Measurements from ENCODE around the gene RINL.
A peak's percentile ranks its signal among the peaks of the same experiment; 100 is the strongest.
"Not testable (repeated sequence)": the region's sequence is repeated elsewhere in the genome, so short reads cannot be mapped to it uniquely, and the experiment has no call there.

RINL gene

DNA sequence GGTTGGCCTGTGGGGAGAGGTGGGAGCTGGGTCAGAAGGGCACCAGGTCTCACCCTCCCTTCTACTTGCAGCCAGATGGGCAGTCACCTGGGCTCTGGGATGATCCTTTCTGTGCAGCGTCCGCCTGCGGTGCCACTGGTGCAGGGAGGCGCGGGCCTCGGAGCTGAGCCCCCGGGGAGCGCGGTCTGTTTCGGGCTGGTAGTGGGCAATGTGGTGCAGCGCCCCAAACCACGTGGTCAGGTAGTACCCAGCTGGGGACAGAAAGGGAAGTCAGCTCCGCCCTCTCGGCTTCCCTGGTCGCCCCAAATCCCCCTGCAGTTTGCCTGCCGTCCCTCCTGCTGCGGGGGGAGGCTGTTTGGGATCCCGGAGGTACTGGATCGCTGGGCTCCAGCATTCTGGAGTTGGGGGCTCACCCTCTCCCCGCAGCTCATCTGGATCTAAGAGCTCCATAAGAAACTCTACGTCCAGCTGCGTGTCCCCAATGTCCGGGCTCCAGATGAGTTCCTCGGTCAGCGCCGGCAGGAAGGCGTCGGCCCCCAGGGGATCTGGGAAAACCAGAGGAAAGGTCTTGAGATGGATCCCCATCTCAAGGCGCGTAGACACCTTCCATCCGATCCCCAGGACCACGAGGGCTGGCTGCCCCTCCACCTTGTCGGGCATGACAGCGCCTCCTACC is 8.8 kb downstream of the RINL start:
- Mint-ChIP-seq H3K4me3 (peak overlapping the region; percentile 92), H3K36me3 (peaks cover 5% of the 10 kb centered on the region), H3K9me3 (no peaks in the 10 kb centered on the region), H3K27me3 (no peaks in the 10 kb centered on the region), H3K4me1 (peaks cover 49% of the 10 kb centered on the region), H3K27ac (peak overlapping the region; percentile 93)

DNA sequence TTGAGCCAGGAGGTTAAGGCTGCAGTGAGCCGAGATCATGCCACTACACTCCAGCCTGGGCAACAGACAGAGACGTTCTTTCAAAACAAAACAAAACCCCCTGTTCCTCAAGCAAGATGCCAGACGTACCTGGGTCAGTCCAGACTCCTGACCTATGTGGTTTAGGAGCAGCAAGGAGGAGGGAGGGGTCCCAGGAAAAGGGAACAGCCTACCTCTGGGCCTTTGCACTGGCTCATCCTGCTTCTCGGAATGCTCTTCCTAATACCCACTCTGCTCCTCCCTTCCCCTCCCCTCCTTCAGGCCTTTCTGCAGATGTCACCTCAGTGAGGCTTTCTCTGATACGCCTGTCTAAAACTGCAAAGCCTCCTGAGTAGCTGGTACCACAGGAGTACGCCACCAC is 9.5 kb downstream of the RINL start:
- Mint-ChIP-seq H3K27ac (peak overlapping the region; percentile 77), H3K9me3 (no peaks in the 10 kb centered on the region), H3K4me3 (peak overlapping the region; percentile 92), H3K27me3 (no peaks in the 10 kb centered on the region), H3K36me3 (peaks cover 5% of the 10 kb centered on the region), H3K4me1 (peaks cover 51% of the 10 kb centered on the region)

DNA sequence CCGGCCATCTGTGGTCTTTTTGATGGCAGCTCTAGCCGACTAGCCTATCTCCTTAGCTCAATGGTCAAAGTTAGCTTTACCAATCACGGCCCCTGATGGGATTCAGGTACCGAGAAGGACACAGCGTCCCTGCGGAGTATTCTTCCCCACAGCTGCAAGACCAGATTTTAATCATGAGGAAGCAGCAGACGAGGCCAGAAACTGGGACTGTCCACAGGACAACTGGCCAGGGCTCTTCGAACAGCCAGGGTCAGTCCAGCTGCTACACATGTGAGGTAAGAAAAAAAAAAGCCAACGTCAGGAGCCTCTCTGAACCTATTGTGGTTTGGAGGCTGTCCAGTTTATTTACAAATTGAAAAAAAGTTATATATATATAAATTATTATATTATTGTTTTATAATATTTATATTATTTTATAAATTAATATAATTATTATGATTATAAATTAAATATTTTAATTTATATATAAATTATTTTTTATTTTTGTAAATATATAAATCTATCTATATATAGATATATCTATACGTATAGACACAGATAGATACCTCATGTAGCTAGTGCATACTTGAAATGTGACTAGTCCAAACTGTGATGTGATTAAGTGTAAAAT is 10.8 kb downstream of the RINL start:
- no peaks in the 10 kb centered on the region for H3K9me3 Mint-ChIP-seq
- peaks cover 46% of the 10 kb centered on the region for H3K4me1 Mint-ChIP-seq
- no peaks in the 10 kb centered on the region for H3K27me3 Mint-ChIP-seq
- no peak overlapping the region for H3K4me3 Mint-ChIP-seq
- no peak overlapping the region for H3K27ac Mint-ChIP-seq
- peaks cover 2% of the 10 kb centered on the region for H3K36me3 Mint-ChIP-seq

DNA sequence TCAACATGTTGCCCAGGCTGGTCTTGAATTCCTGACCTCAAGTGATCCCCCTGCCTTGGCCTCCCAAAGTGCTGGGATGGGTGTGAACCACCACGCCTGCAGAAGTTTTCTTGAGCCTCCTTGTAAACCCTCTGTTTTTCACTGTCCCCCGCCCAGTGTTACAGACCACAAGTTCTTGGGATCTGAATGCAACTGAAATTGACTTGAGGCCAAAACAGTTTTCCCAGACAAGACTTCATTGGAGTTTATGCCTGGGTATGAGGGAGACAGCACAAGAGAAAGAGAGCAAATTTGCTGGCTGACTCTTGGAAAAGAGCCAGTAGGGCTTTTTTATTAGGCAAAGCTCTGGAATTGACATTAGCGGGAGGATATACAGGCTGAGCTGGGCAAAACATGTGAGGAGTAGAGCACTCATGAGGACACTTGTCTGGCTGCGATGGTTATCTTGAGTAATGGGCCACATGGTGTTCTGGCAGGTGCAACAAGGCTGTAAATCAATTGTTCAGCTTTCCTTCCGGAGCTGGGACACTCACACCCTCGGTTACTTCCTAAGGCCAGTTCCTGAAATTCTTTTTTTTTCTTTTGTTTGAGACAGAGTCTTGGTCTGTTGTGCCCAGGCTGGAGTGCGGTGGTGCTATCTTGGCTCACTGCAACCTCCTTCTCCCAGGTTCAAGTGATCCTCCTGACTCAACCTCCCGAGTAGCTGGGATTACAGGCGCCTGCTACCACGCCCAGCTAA is 15.6 kb downstream of the RINL start:
- H3K27ac Mint-ChIP-seq = peak overlapping the region; percentile 59
- H3K9me3 Mint-ChIP-seq = no peaks in the 10 kb centered on the region
- H3K4me3 Mint-ChIP-seq = no peak overlapping the region
- H3K36me3 Mint-ChIP-seq = no peaks in the 10 kb centered on the region
- peaks cover 29% of the 10 kb centered on the region for H3K4me1 Mint-ChIP-seq
- no peaks in the 10 kb centered on the region for H3K27me3 Mint-ChIP-seq

DNA sequence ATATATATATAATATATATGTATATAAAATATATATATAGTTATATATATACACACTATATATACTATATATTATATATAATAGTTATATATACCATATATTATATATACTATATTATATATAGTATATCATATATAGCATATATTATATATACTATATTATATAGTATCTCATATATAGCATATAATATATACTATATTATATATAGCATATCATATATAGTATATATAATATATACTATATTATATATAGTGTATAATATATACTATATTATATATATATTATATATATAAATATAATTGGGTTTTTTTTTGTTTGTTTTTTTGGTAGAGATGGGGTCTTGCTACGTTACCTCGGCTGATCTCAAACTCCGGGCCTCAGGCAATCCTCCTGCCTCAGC is 16.7 kb downstream of the RINL start:
- Mint-ChIP-seq H3K4me1 (peaks cover 40% of the 10 kb centered on the region), H3K9me3 (no peaks in the 10 kb centered on the region), H3K36me3 (no peaks in the 10 kb centered on the region), H3K27ac (no peak overlapping the region), H3K27me3 (no peaks in the 10 kb centered on the region), H3K4me3 (no peak overlapping the region)

DNA sequence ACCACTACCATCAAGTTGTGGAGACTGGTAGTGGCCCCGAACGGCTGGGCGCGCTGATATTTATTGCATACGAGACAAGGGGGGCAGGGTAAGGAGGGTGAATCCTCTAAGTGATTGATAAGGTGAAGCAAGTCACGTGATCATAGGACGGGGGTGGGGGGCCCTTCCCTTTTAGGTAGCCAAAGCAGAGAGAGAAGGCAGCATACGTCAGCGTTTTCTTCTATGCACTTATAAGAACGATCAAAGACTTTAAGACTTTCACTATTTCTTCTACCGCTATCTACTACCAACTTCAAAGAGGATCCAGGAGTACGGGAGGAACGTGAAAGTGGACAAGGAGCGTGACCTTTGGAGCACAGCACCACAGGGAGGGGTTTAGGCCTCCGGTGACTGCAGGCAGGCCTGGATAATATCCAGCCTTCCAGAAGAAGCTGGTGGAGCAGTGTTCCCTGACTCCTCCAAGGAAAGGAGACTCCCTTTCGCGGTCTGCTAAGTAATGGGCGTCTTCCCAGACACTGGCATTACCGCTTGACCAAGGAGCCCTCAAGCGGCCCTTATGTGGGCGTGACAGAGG is 18.4 kb downstream of the RINL start:
- H3K27me3 Mint-ChIP-seq, H3K9me3 Mint-ChIP-seq, H3K36me3 Mint-ChIP-seq, H3K4me3 Mint-ChIP-seq, H3K27ac Mint-ChIP-seq: not testable (repeated sequence)
- H3K4me1 Mint-ChIP-seq = peaks cover 29% of the 10 kb centered on the region

DNA sequence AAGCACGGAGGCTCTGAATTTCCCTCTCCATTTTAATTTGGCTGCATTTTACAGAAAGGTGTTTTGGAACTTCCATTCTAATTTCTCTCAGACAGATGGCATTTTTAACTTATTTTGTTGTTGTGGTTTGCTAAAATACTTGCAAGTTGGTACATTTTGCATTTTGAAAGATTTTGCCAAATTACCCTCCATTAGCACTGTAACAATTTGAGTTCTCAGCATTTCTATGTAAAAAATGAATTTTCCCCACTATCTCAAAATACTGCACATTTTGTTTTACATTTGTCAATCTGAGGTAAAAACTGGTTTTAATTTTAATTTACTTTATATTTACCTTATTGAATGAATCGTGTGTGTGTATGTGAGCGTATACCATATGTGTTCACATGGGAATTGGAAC is 21.3 kb downstream of the RINL start:
- Mint-ChIP-seq H3K4me3 (no peak overlapping the region), H3K27ac (peak overlapping the region; percentile 62), H3K4me1 (peaks cover 32% of the 10 kb centered on the region), H3K9me3 (no peaks in the 10 kb centered on the region), H3K27me3 (no peaks in the 10 kb centered on the region), H3K36me3 (no peaks in the 10 kb centered on the region)

DNA sequence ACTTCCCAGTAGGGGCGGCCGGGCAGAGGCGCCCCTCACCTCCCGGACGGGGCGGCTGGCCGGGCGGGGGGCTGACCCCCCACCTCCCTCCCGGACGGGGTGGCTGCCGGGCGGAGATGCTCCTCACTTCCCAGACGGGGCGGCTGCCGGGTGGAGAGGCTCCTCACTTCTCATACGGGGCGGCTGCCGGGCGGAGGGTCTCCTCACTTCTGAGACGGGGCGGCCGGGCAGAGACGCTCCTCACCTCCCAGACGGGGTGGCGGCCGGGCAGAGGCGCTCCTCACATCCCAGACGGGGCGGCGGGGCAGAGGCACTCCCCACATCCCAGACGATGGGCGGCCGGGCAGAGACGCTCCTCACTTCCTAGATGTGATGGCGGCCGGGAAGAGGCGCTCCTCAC is 22.3 kb downstream of the RINL start:
- peaks cover 39% of the 10 kb centered on the region for H3K4me1 Mint-ChIP-seq
- H3K9me3 Mint-ChIP-seq, H3K36me3 Mint-ChIP-seq, H3K27me3 Mint-ChIP-seq, H3K27ac Mint-ChIP-seq, H3K4me3 Mint-ChIP-seq: not testable (repeated sequence)

DNA sequence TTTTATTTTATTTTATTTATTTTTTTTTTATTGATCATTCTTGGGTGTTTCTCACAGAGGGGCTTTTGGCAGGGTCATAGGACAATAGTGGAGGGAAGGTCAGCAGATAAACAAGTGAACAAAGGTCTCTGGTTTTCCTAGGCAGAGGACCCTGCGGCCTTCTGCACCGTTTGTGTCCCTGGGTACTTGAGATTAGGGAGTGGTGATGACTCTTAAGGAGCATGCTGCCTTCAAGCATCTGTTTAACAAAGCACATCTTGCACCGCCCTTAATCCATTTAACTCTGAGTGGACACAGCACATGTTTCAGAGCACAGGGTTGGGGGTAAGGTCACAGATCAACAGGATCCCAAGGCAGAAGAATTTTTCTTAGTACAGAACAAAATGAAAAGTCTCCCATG is 23.1 kb downstream of the RINL start:
- H3K4me3 Mint-ChIP-seq, H3K9me3 Mint-ChIP-seq, H3K27me3 Mint-ChIP-seq, H3K36me3 Mint-ChIP-seq: not testable (repeated sequence)
- peak overlapping the region; percentile 84 for H3K27ac Mint-ChIP-seq
- peaks cover 39% of the 10 kb centered on the region for H3K4me1 Mint-ChIP-seq

DNA sequence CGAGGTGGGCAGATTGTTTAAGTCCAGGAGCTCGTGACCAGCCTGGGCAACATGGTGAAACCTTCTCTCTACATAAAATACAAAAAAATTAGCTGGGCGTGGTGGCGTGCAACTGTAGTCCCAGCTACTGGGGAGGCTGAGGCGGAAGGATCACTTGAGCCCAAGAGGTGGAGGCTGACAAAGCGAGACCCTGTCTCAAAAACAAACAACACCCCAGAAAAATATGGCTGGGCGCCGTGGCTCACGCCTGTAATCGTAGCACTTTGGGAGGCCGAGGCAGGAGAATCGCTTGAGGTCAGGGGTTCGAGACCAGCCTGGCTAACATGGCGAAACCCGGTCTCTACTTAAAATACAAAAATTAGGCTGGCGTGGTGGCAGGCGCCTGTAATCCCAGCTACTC is 24.9 kb downstream of the RINL start:
- Mint-ChIP-seq H3K9me3 (no peaks in the 10 kb centered on the region), H3K27ac (peak overlapping the region; percentile 95), H3K27me3 (no peaks in the 10 kb centered on the region), H3K4me3 (peak overlapping the region; percentile 92), H3K36me3 (peaks cover 9% of the 10 kb centered on the region), H3K4me1 (peaks cover 44% of the 10 kb centered on the region)

DNA sequence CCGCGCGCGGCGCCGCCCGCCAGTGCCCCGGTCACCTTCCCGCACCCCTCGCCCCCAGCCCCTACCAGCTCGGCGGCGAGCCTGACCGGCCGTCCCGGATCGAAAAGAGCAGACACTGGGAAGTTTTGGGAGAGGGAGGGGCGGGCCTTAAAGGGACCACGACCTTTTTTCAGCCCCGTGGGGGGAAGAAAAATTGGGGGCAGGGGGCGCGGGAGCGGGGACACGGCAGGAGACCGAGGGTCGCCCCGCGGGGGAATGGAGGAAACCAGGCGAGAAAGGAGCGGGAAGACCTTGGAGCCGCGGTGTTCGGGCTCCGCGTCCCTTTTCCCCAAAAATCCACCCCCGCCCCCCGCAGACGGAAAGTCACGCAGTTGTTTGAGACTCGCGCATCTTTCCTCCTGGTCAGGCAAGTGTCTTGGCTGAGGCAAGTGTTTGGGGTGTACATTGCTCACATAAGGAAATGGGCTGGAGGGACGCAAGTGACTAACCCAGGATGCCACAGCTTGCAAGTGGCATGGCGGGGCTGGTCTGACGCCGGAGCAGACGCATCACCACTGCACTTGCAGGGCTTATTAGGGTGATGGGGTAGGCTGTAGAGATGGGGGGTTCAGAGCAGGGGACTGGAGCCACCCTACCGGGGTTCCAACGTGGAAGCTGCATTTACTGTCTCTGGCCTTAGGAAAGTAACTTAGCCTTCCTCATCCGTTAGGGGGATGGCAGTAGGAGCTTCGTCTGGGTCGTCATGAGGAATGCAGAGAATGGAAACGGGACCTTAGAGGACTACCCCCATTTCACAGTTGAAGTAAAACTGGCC is 25.6 kb downstream of the RINL start:
- peaks cover 46% of the 10 kb centered on the region for H3K4me1 Mint-ChIP-seq
- H3K4me3 Mint-ChIP-seq = peak overlapping the region; percentile 92
- H3K27me3 Mint-ChIP-seq = no peaks in the 10 kb centered on the region
- peak overlapping the region; percentile 95 for H3K27ac Mint-ChIP-seq
- H3K9me3 Mint-ChIP-seq = no peaks in the 10 kb centered on the region
- H3K36me3 Mint-ChIP-seq = peaks cover 13% of the 10 kb centered on the region

DNA sequence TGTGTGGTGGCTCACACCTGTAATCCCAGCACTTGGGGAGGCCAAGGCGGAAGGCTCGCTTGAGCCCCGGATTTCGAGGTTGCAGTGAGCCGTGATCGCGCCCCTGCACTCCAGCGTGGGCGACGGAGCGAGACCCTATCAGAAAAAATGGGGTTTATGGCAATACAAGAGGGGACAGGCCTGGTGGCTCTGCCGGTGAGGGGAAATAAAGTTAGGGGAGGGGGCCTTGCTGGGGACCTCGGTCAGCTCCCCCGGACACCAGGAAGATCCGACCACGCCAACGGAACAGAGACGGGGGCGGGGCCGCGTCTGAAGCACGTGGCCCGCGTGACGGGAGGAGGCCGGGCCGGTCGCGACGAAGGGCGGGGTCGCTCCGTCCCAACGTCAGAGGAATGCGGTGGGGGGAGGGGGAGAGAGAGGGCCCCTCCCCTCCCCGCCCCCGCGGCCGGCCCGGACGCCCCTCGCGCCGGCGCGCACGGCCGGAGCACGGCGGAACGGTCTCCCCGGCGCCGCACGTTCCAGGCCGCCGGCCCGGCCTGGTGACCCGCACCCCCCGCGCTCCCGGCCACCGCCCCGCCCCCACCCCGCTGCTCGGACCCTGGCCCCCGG is 26.3 kb downstream of the RINL start:
- Mint-ChIP-seq H3K36me3 (peaks cover 15% of the 10 kb centered on the region), H3K27me3 (no peaks in the 10 kb centered on the region), H3K9me3 (no peaks in the 10 kb centered on the region), H3K27ac (peak overlapping the region; percentile 98), H3K4me3 (peak overlapping the region; percentile 96), H3K4me1 (peaks cover 44% of the 10 kb centered on the region)

DNA sequence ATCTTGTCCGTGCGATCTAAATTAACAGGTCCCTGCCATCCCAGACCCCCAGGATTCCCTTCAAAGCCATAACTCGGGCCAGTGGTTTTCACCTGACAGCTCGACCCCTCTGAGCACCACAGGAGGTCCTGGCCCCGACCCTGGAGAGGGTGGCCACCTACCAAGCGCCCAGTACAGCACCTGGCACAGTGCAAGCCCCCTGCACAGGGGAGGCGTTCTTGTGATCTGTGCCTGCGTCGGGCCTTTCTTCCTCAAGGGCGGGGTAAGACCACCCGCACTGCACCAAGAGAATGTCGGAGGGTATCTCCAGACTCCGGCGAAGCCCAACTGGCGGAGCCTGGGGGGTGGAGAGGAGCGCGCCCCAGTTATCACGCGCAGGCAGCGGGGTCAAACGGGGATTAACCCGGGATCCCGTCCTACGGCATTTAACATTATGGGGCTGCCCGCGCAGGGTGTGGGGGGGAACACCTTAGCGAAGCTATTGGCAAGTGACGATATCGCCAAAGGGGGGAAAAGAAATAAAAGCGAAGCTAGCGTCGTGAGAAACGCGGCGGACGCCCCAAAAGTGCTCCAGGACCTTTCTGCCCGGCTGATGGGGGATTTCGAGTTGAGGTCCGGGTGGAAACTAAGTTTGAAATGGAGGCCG is 27.0 kb downstream of the RINL start:
- Mint-ChIP-seq H3K27ac (peak overlapping the region; percentile 98), H3K27me3 (no peaks in the 10 kb centered on the region), H3K9me3 (no peaks in the 10 kb centered on the region), H3K4me3 (peak overlapping the region; percentile 96), H3K4me1 (peaks cover 44% of the 10 kb centered on the region), H3K36me3 (peaks cover 15% of the 10 kb centered on the region)

DNA sequence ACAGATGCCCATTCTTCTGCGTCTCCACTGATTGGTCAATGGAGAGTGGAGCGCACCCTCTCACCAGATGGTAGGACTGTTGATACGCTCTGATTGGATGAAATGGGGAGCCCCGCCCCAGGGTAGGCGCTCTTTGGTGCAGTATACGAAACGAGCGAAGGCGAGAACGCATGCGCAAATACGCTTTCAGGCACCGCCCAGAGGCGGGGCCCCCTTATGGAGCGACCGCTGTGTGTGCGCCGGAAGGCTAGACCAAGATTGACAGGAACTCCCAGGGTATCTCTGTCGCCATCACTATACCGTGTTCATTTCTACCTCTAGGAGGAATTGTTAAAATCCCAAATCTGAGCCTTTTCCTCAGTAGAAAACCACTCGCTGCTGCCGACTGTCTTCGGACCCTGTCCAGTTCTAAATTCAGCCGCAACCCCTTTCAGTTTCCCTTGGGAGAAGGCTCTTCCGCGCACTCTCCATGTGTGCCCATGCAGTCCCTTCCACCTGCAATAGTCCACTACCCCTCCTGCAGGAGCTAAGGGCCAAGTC is 27.6 kb downstream of the RINL start:
- no peaks in the 10 kb centered on the region for H3K9me3 Mint-ChIP-seq
- H3K27ac Mint-ChIP-seq = peak overlapping the region; percentile 98
- peak overlapping the region; percentile 96 for H3K4me3 Mint-ChIP-seq
- peaks cover 50% of the 10 kb centered on the region for H3K4me1 Mint-ChIP-seq
- no peaks in the 10 kb centered on the region for H3K27me3 Mint-ChIP-seq
- H3K36me3 Mint-ChIP-seq = peaks cover 19% of the 10 kb centered on the region
